Ureter (tissue), 1 donor: ENCODE results near the gene KIF22. TPM values are rescaled to one million over a fixed set of nuclear protein-coding genes. Genes with fewer than 3 reads are reported as not detected.
"Not testable (repeated sequence)": the region's sequence is repeated elsewhere in the genome, so short reads cannot be mapped to it uniquely, and the experiment has no call there.

Experiments
- DNase-seq: peaks from one replicate; pipeline ENCODE4 v3.0.0-alpha.2; 2020; ENCODE audit warnings: low spot score
- total RNA-seq: library from RNA; stranded (reverse); gene quantifications from one replicate; pipeline ENCODE4 v1.2.4, GENCODE V29; 2023
- donor health status: DM: yes; HTN: yes; CAD: no.

KIF22 gene
- total RNA-seq, 1 donor from 2014 or later: 34.3 TPM

- DNase-seq: peak; percentile 63
Measured at GRCh38 chr16:29815032-29815721, 24.6 kb downstream of the KIF22 start.

GRCh38 chr16:29815793-29816693, 25.5 kb downstream of the KIF22 start, which contains the start of gene PAGR1:
PAGR1 (plus strand) TSS chr16:29816152; CDS start chr16:29816526, 374 bp downstream.
- peak; percentile 99 for DNase-seq

GRCh38 chr16:29816694-29817441, 26.3 kb downstream of the KIF22 start:
- DNase-seq: peak; percentile 80

- DNase-seq: no peak
Measured at GRCh38 chr16:29818082-29818481, 27.5 kb downstream of the KIF22 start.

GRCh38 chr16:29819506-29819905, 29.0 kb downstream of the KIF22 start:
- DNase-seq: no peak

GRCh38 chr16:29820271-29820701, 29.7 kb downstream of the KIF22 start, which contains the start of gene MVP:
MVP (plus strand) TSS chr16:29820462; CDS start chr16:29830550, 10,088 bp downstream.
- peak; percentile 84 for DNase-seq

GRCh38 chr16:29820730-29821642, 30.4 kb downstream of the KIF22 start:
- DNase-seq: peak; percentile 87

- DNase-seq: no peak
Measured at GRCh38 chr16:29821643-29822115, 31.1 kb downstream of the KIF22 start.

- no peak for DNase-seq
Measured at GRCh38 chr16:29824589-29825144, 34.1 kb downstream of the KIF22 start.

- DNase-seq: no peak
Measured at GRCh38 chr16:29825145-29826044, 34.8 kb downstream of the KIF22 start.

- no peak for DNase-seq
Measured at GRCh38 chr16:29826342-29826695, 35.8 kb downstream of the KIF22 start.

- no peak for DNase-seq
Measured at GRCh38 chr16:29830774-29831173, 40.2 kb downstream of the KIF22 start.

- no peak for DNase-seq
Measured at GRCh38 chr16:29831490-29831889, 40.9 kb downstream of the KIF22 start.

- DNase-seq: not testable (repeated sequence)
Measured at GRCh38 chr16:29833219-29833618, 42.7 kb downstream of the KIF22 start.

GRCh38 chr16:29834079-29834478, 43.5 kb downstream of the KIF22 start:
- DNase-seq: no peak

GRCh38 chr16:29835926-29836325, 45.4 kb downstream of the KIF22 start:
- DNase-seq: no peak

GRCh38 chr16:29836623-29837022, 46.1 kb downstream of the KIF22 start:
- no peak for DNase-seq

- no peak for DNase-seq
Measured at GRCh38 chr16:29837841-29838240, 47.3 kb downstream of the KIF22 start.

- no peak for DNase-seq
Measured at GRCh38 chr16:29839822-29840221, 49.3 kb downstream of the KIF22 start.
